ENCODE data around the gene MAP1LC3B2. TPM values are rescaled to one million over a fixed set of nuclear protein-coding genes. Genes with fewer than 3 reads are reported as not detected.

The MAP1LC3B2 gene
- total and polyA plus RNA-seq, 2 of the 8 experiments (the other 6 are each of a cell fraction or from before 2014, with no cell fraction given) = 0.39 to 1.5 TPM

- DNase-seq (ENCODE audit: low read depth in 1 of 2, low spot score in 2 of 2) = no peak
- H3K4ac ChIP-seq (replicated peaks; ENCODE audit: insufficient read length, low read depth, low read length) = no peak overlapping the region
- H2AFZ ChIP-seq (ENCODE audit: low read length) = peak overlapping the region; percentile 40; the same call in 1 of the 2 replicates
- no peak overlapping the region for H3K56ac ChIP-seq (replicated peaks; ENCODE audit: insufficient read length, low read depth, low read length)
- ChIA-PET CTCF (ENCODE audit: partially characterized antibody) (interaction anchor here (0.7 to 1.6 kb wide), 2 partner anchors 9 to 10 kb away, joined by 3 to 5 read pairs; no protein-coding TSS in a partner anchor), POLR2A (ENCODE audit: partially characterized antibody) (no interaction called here)
- no peak overlapping the region for H3K4me2 ChIP-seq (ENCODE audit: insufficient read depth in 1 of 2, low read depth in 2 of 2, low read length in 2 of 2)
- H3K27me3 ChIP-seq (replicated peaks in 1 of 4; ENCODE audit: control insufficient read depth in 3 of 4, extremely low read depth in 1 of 4, insufficient read depth in 3 of 4, low read length in 3 of 4) = no peaks in the 10 kb centered on the region
- no peak overlapping the region for H4K91ac ChIP-seq (replicated peaks; ENCODE audit: insufficient read length, low read length)
- no peak overlapping the region for H2BK5ac ChIP-seq (ENCODE audit: low read depth, low read length)
- no peak overlapping the region for H3K9ac ChIP-seq (replicated peaks in 1 of 4; ENCODE audit: extremely low read depth in 1 of 4, low read depth in 3 of 4, low read length in 3 of 4)
- TF ChIP-seq CHD1 (IDR thresholded peaks at IDR 0.05; ENCODE audit: low read depth, low read length) = no peak
- no peak for TF ChIP-seq NANOG (IDR thresholded peaks at IDR 0.05; ENCODE audit: insufficient read depth, low read depth, low read length, poor library complexity, severe bottlenecking)
- TF ChIP-seq SIN3A (conservative IDR thresholded peaks at IDR 0.05 in 1 of 2, IDR thresholded peaks at IDR 0.05 in 1 of 2; ENCODE audit: low read depth in 1 of 2, low read length in 2 of 2) = no peak
- no peak for TF ChIP-seq RFX5 (IDR thresholded peaks at IDR 0.05; ENCODE audit: borderline replicate concordance, low read depth, low read length)
- TF ChIP-seq RAD21 (IDR thresholded peaks at IDR 0.05 in 1 of 2, conservative IDR thresholded peaks at IDR 0.05 in 1 of 2; ENCODE audit: low read depth in 2 of 2, low read length in 2 of 2) = no peak
- TF ChIP-seq ATF3 (IDR thresholded peaks at IDR 0.05; ENCODE audit: insufficient read depth, low read depth, low read length) = no peak
- no peak for TF ChIP-seq SRF (IDR thresholded peaks at IDR 0.05; ENCODE audit: low read depth, low read length)
- no peak for FAIRE-seq
- H3K23ac ChIP-seq (ENCODE audit: insufficient read length) = no peak overlapping the region
- H3K79me1 ChIP-seq (ENCODE audit: low read depth, low read length) = no peaks in the 10 kb centered on the region
- no peak overlapping the region for H3K14ac ChIP-seq (ENCODE audit: insufficient read length)
- no peaks in the 10 kb centered on the region for H4K20me1 ChIP-seq (replicated peaks in 1 of 2; ENCODE audit: control insufficient read depth in 1 of 2, insufficient read depth in 2 of 2, low read length in 2 of 2)
- H3K18ac ChIP-seq (ENCODE audit: extremely low read depth, low read length) = no peak overlapping the region
- H2BK12ac ChIP-seq (ENCODE audit: low read depth, low read length) = no peak overlapping the region; the same call in 1 of the 2 replicates
- H3K23me2 ChIP-seq (ENCODE audit: low read depth, low read length) = no peaks in the 10 kb centered on the region
- peaks cover 0 to 4% (median 0%) of the 10 kb centered on the region in 4 experiments; a peak in 2 of 7 replicates for H3K4me1 ChIP-seq (replicated peaks in 1 of 4; ENCODE audit: control insufficient read depth in 3 of 4, insufficient read depth in 4 of 4, low read length in 3 of 4)
- H3K36me3 ChIP-seq (ENCODE audit: control insufficient read depth in 2 of 4, insufficient read depth in 4 of 4, low read length in 3 of 4) = no peaks in the 10 kb centered on the region
- H4K8ac ChIP-seq (ENCODE audit: extremely low read depth, insufficient read depth, low read length) = no peak overlapping the region
- H2BK20ac ChIP-seq (ENCODE audit: low read length) = no peak overlapping the region
- no peaks in the 10 kb centered on the region for H3K79me2 ChIP-seq (ENCODE audit: control insufficient read depth in 1 of 2, insufficient read depth in 2 of 2, low read length in 2 of 2)
- H3K9me3 ChIP-seq (ENCODE audit: insufficient read depth in 2 of 2, low read depth in 1 of 2, low read length in 1 of 2) = 0 out of 4 replicates have a peak, but pooled peaks cover 0 to 3% of the 10 kb centered on the region in 2 experiments
- no peak overlapping the region for H3K4me3 ChIP-seq (ENCODE audit: extremely low read depth in 1 of 4, insufficient read depth in 2 of 4, low read depth in 3 of 4, low read length in 4 of 4)
- H2BK120ac ChIP-seq (replicated peaks; ENCODE audit: low read depth, low read length) = no peak overlapping the region
- WGBS, 2 experiments (ENCODE audit: extremely low coverage in 1 of 2, insufficient coverage in 1 of 2, insufficient read length in 1 of 2, insufficient replicate concordance in 2 of 2, low coverage in 1 of 2, low lambda C conversion rate in 2 of 2, missing lambda C conversion rate in 1 of 2) = 75% methylated on average over 12 of the region's 12 CpGs; no CpG with 5 or more reads in 1 of the 2 experiments
- no peak overlapping the region for H2BK15ac ChIP-seq (ENCODE audit: low read length)
- H2AK5ac ChIP-seq (ENCODE audit: low read depth, low read length) = no peak overlapping the region
- H3K27ac ChIP-seq (ENCODE audit: low read depth, low read length) = no peak overlapping the region
- no peak overlapping the region for H4K5ac ChIP-seq (ENCODE audit: insufficient read length, low read depth, low read length)
Observed at GRCh38 chr12:116616536-116617248, 57.5 kb downstream of the MAP1LC3B2 start.

All from H1 (cell line).